AG08395 (cell line): ENCODE results near the gene VAMP8.
A peak's percentile ranks its signal among the peaks of the same experiment; 100 is the strongest.
"Not testable (repeated sequence)": the region's sequence is repeated elsewhere in the genome, so short reads cannot be mapped to it uniquely, and the experiment has no call there.

ENCODE experiments used
- DNase-seq: peaks from one replicate; pipeline ENCODE4 v3.0.0; 2012; ENCODE audit warnings: mixed read lengths, low spot score

VAMP8 gene

DNA sequence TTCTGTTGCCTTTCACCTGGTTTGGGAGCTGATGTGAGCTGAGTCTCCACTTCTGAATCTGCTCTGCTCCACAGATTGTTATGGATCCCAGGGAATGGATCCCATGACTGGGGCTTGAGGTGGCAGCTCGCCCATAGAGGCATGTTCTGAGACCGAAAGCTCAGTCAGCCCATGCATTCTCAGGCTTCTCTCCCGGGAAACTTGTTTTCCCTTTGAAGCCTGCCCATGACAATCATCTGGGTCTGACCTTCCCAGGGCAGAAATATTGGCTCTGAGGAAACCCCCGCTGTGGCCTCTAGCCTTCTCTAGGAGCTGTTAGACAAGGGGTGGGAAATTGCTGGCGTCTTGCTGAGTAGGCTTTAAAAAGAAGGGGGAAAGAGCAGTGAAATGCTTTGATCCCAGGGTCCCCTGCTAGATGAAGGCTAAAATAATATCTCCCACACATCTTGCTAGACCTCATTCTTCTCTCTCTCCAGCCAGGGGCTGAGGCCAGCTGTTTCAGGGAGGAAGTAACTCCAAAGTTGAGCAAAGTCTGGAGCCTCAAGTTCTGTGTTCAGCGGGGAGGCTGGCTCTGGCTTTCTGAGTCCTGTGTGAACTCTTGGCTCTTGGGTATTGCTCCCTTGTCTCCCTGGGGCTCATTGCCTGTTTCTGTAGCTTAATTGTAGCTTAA, 2.0 kb downstream of the VAMP8 start:
- DNase-seq, result no peak

DNA sequence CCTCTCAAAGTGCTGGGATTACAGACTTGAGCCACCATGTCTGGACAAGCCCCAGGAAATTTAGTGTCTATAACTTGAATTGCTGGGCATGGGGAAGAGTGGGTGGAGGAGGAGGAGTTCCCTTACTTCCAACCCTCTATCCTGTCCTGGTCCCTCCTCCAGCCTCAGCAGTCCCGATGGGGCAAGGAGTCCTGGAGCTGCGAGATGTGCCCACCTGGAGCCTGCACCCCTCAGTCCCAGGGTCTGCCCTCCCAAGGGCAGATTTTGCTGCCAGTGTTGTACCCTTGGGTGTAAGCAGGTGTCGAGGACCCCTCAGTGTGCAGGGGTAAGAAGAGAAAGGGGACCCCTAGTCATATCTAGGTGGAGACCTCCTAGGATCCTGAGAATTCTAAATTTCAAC, 2.8 kb downstream of the VAMP8 start:
- no peak for DNase-seq

DNA sequence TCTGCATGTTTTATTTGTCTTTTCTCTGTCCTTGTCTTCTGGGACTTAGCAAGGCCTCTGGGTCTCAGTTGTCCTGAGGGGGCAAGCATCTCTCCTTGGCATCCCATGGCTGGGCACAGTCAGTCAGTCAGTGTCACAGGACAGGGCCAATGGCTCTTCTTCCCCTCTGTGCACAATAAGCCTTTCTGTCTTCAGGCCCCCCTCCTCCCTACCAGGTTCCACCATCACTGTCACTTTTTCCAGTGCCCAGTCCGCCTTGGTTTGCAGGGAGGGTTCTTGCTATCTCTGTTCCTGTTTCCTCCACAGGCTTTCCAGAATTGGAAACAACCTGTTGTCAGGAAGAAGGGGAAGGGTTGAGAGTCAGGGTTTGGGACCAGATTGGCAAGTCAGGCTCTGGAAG, 5.1 kb downstream of the VAMP8 start:
- no peak for DNase-seq

DNA sequence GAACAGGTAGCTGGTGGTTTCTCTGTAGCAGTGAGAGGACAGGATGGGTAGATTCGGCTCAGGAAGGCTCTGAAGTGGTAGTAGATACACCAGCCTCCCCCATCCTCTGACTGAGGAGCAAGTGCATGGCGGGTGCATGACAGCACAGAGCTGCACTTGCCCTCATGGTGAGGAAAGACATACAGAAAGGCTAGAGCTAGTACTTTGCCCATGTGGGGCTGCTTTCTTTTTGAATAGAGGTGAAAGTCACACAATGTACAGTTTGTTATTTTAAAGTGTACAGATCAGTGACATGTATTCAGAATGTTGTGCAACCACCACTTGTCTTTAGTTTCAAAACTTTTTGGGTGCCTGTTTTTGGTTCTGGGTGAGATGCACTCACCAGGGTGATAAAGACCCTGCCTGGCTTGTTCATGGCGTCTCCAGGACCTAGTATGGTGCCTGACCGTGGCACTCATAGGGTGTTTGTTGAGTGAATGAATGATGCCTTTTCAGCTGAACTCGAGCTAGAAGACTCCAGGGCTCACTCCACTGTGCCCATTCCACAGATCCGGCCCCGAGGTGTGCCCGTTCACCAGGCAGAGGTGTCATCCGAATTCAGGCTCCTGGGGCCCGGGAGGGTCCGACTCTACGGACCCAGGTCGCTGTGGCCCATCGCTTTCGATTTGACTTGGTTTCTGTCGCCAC, 6.4 kb downstream of the VAMP8 start:
- no peak for DNase-seq

DNA sequence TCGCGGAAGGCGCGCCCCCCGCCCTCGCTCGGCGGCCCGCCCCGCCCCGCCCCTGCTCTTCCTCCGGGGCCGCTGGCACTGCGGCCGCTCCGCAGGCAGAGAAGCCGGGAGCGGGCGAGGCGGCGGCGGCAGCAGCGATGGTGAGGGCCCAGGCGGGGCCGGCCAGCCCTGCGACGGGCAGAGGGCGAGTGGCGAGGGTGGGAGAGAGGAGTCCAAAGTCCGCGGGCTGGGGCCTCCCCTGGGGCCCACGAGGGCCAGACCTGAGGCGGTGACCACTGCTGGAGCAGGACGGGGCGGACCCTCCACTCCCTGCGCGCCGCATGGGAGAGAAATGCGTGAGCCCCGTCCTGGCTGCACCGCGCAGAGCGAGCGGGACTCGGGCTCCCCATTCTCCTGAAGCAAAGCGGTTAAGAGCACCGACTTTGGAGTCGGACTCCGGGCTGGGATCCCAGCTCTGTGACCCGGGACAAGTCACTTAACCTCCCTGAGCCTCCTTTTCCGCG, 7.0 kb downstream of the VAMP8 start, which contains the start of gene VAMP5:
Gene VAMP5 (plus strand): TSS at position 78 of the 503 bp plus-strand sequence. CDS start 60 bp downstream, at position 138.
- DNase-seq, result peak; percentile 54

DNA sequence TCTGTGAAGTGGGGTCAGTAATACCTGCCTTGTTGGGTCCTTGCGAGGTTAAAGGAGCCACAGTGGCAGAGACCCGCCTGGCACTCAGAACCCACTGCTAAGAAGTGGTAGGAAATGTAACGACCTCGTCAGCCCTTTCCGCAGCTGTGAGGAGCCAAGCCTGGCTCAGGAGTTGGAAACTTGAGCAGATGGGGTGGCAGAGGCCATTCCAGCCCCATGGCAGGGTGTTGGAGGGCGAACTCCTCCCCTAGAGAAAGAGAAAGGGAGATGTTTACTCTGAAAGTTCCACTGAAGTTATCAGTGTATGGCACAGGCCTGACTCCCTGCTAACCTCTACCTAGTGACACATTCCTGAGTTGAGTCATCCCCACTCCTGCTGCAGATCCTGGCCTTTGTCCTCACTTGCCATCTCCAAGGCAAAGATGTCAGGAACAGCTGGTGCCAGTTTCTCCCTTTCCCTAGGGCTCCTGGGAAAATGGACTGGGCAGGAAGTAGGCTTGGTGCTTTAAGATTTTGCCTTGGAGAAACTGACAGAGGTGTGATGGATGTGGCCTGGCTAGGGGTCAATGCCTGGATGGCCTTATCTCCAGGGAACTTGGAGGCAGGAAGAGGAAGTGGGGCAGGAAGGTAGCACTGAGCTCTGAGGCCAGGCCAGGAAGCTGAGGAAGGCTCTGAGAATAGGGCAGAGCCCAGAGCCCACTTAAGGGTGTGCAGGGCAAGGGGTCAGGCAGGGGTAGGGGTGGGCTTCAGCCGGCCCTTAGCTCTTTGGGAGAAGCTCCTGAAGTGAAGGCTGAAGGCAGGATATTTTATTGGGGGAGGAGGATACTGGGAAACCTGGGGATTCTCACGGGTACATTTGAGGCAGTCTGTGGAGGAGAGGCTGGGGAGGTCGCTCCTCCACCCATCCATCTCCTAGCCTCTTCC, 7.7 kb downstream of the VAMP8 start:
- peak; percentile 81 for DNase-seq

DNA sequence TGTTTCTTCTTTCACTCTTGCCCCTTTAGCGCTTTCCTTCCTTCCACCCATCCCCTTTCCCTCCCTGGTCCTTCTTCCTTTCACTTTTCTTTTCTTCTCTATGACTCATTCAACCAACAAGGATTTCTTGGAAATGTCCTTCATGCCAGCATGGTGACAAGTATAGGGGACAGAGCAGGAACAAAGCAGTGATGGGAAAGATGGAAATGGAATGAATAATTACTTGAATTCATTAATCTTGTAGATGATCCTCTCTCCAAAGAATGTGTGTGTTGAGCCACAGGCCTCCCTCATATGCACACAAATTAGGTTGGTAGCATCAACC, 8.4 kb downstream of the VAMP8 start:
- DNase-seq, result peak; percentile 78

DNA sequence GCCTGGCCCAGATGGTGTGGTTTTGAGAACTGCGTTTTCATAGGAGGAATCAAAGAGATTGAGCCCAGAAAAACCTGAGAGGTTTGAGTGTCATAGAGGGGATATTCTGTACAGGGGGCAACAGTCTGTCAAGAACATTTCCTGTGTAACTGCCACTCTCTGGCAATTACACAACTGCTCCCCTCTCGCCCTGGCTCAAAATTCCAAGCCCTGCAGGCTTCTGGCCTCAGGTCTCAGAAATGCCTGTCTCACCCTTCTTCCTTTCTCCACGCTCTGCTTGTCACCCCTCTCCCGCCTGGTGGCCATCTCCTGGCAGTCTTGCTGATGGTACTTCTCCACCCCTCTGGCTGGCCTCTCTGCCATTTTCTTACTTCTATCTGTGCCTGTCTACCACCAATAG, 10.8 kb downstream of the VAMP8 start:
- no peak for DNase-seq

DNA sequence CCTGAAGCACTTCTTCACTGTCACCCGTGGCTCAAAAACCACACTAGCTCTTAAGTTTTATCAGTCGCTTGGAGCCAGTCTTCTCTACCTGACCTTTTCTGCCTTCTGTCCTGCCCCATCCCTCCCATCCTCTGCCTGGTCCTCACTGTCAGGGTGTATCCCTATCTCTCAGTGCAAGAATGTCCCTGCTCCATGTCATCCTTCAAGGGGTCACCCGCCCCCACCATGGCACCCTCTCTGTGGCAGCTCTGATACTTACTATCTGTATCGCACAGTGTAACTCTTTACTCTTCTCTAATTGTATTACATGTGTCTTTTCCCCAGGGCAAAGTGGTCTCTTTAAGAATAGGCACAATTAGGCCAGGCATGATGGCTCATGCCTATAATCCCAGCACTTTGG, 11.3 kb downstream of the VAMP8 start:
- DNase-seq, result no peak

DNA sequence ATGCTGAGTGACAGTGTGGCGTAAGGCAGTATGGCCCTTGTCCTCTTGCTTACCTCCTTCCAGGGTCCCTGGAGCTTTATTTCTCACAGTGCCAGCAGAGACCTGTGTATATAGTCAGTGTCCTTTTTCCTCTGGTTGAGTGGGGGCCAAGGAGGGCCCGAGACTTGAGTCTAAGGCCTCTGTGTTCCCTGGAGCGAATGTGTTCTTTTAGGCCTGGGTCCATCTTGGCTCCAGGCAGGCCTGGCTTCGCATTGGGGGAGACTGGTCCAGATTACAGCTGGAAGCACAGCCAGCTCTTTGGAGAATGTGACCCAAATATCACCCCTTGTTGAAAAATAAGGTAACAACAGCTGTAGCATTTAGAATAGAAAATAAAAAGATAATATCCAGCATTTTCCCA, 11.8 kb downstream of the VAMP8 start:
- no peak for DNase-seq

DNA sequence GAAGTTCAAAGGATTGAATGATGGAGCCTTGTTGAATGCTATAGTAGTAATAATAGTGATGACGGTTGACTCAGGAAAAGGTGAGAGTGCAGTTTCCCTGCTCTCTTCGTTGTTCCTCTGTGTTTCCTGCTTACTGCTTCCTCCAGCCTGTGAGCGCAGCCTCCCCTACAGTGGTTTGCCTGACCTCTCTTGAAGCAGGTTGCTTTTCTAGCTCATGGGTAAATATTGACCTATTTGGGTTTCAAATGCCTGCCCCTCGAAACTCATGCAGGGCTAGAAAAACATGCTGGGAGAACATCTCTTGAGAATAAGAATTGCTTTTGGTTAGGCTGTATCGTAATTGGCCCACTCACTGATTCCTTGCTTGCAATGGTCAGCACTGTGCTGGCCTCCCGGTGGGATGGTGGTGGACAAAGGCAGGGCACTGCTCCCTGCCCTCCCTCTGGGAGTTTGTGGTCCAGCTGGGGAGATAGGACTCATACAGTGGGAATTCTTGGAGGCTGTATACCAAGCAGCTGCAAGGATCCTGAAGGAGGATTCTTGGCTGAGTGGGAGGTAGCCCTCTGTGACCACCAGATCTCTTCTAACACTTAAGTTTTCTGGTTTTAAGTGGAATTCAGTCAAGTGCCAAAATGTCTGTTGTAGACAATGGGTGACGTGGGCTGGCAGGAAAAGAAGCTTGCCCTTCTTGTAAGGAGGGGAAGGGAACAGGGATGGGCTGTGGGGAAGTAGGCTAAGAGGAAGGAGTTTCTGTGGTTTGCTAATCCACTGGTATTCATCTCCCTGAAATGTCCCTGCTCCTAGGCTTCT, 12.8 kb downstream of the VAMP8 start:
- peak; percentile 86 for DNase-seq

DNA sequence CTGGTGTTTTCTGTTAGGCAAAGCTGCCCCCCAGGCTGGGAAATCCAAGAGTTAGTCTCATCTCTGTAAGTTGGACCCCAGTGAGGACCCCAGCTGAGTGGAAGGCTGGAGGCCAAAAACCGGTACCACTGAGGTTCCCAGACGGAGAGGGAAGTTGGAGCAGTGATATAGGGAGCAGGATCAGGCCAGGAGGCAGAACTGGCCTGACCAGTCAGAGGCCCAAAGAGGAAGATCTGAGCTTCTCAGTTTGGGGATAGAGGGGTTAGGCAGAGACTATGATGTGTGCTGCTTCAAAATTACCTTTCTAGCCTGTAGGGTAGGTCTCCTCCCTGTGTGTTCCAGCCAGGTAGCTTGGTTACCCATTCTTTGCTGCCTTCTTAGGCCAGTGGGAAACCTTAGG, 13.6 kb downstream of the VAMP8 start:
- DNase-seq, result no peak

DNA sequence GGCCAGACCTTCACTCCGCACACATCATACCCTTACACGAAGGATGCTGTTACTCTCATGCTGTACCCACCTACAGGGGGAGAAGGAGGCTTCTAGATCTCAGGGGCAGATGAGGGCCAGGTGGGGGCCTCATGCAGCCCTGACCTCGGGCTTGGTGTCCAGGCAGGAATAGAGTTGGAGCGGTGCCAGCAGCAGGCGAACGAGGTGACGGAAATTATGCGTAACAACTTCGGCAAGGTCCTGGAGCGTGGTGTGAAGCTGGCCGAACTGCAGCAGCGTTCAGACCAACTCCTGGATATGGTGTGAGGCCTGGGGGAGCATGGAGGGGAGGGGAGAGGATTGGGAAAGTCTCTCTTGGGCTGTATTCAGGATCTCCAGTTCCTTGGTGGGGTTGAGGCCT, 14.2 kb downstream of the VAMP8 start:
- DNase-seq, result no peak

DNA sequence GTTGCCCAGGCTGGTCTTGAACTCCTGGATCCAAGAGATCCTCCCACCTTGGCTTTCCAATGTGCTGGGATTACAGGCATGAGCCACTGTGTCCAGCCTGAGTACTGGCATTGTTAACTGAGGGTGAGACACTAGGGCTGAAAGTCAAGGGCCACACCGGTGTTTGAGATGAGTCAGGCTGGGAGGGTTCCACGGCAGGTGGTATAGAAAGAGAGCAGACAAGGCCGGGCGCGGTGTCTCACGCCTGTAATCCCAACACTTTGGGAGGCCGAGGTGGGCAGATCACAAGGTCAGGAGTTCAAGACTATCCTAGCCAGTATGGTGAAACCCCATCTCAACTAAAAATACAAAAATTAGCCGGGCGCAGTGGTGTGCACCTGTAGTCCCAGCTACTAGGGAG, 14.9 kb downstream of the VAMP8 start:
- not testable (repeated sequence) for DNase-seq

DNA sequence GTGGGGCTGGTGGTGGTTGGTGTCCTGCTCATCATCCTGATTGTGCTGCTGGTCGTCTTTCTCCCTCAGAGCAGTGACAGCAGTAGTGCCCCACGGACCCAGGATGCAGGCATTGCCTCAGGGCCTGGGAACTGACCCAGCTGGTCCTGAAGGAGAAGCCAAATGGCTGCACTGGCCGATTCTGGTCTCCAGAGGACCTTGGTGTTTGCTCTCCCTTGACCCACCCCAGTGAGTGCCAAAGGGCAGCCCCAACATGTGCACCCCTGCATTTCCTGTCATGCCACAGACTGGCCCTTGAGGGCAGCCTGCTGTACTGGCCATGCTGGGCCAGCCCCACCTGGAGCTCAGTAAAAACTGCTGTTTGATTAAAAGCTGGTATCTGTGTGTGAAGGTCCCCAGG, 15.6 kb downstream of the VAMP8 start:
- no peak for DNase-seq

DNA sequence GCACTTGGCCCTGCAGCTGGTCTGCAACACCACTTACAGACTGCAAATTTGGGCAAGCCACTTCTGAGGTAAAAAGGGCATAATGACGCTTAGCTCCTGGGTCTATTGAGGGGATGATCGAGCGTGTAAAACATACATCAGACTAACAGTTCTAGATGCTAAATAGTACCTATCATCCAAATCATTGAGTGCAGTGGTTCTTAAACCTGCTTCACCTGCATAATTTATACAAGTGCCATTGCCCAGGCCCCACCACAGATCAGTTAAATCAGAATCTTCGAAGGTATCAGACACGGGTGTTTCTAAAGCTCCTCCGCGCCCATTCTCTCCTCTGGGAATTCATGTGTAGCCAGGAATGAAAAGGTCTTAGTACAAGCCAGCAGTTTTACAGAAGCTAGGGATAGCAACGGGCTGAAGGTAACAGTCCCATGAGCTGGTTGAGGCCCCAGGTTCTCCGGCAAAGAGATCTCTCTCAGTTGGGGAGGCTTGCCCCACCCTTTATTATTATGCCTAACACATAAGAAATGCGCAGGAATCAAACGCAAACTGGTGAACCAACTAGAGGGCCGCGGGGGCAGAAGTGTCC, 17.4 kb downstream of the VAMP8 start:
- no peak for DNase-seq

DNA sequence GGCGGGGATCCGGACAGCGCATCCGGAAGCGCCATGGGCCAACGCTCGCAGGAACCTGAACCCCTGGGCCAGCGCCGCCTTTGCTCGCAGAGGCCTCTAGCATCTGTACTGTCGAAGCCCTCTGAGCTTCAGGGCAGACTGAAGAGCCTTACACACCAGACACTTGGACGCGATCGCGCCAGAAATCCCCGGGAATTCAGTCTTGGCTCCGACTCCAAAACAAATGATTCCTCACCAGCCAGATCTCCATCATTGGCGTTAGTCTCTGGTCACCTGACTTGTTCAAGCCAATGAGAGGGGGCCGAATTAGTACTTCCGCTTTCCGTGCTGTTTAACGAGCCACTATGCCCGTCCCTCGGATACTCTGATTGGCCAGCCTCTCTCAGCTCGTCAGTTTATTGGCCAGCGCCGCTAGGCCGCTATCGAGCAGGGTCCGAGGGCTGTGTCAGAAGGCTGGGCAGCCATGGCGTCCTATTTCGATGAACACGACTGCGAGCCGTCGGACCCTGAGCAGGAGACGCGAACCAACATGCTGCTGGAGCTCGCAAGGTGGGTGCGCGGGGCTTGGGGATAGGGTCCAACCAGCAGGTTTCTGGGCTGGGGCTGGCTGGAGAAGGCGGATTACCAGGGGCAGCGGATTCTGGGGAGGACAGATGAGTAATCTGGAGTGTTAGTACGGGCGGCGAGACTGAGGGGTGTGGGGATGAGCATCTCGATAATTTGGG, 18.1 kb downstream of the VAMP8 start, which contains the start of gene RNF181:
Gene RNF181 (plus strand): TSS at position 445 of the 725 bp plus-strand sequence. CDS start 19 bp downstream, at position 464.
- peak; percentile 98 for DNase-seq

DNA sequence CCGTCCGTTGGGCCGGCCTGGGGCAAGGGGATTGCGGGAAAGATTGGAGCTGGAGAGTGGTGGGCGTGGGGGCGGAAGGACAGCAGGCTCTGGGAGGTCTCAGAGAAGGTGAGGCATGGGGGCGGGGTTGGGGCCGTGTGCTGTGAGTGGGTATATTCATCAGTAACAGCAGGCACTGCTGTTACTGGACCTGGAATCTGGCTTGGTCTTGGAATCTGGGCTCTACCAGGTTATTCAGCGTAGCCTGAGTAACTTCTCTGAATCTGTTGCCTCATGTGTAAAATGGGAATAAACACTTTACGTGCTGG, 18.6 kb downstream of the VAMP8 start:
- DNase-seq, result no peak

DNA sequence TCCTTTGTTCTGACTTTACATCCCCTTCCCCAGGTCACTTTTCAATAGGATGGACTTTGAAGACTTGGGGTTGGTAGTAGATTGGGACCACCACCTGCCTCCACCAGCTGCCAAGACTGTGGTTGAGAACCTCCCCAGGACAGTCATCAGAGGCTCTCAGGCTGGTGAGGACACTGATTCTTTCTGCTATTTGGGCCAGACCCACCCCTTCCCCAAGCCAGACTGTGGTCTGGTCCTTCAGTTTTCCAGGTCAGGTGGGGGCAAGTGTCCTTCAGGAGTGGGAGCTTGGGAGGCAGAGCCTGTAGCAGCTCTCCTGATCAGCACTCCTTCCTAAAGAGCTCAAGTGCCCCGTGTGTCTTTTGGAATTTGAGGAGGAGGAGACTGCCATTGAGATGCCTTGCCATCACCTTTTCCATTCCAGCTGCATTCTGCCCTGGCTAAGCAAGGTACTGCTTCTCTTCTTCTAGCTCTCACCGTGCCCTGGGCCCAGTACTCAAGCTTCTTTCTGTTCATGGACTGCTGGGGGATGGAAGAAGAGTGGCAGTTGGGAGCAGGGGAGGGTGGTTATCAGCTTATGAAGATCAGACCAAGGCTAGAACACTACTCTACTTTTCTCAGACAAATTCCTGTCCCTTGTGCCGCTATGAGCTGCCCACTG, 19.2 kb downstream of the VAMP8 start:
- no peak for DNase-seq

DNA sequence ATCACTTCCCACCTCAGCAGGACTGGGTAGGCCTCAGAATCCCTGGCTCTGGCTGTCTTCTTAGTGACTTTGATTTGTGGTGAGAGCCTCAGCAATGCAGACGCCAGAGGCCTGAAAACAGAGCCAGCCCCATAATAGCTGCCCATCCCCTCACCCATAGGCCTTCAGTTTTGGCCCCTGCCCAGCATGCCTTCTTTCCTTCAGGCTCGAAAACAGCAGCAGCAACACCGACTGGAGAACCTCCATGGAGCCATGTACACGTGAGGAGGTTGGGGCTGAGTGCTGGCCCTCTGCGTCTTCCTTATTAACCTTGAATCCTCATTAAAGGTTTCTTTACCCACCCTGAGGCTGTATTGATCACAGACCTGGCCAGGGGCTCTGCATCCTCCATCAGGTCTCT, 19.9 kb downstream of the VAMP8 start:
- no peak for DNase-seq
